IPS-20b (cell line): ENCODE measurements around the gene RNF39.

Experiments used
- H3K27ac ChIP-seq: one replicate; pipeline ENCODE4 v1.5.1; 2013; ENCODE audit warnings: low read length
- H3K27me3 ChIP-seq: 2 replicates; pipeline ENCODE4 v1.6.1; 2013; ENCODE audit warnings: mild to moderate bottlenecking, low read length, inconsistent platforms; ENCODE audit not compliant: insufficient read depth
- H3K36me3 ChIP-seq: 2 replicates; pipeline ENCODE4 v1.6.1; 2013; ENCODE audit warnings: low read depth, mild to moderate bottlenecking, inconsistent platforms, low read length, moderate library complexity; ENCODE audit not compliant: insufficient read depth
- H3K4me1 ChIP-seq: 2 replicates; pipeline ENCODE4 v1.6.1; 2013; ENCODE audit warnings: mild to moderate bottlenecking, control low read depth, inconsistent platforms, low read length, moderate library complexity; ENCODE audit not compliant: insufficient read depth
- H3K4me3 ChIP-seq: 2 replicates; pipeline ENCODE4 v1.5.1; 2013; ENCODE audit warnings: mild to moderate bottlenecking, low read length, inconsistent platforms
- H3K9ac ChIP-seq: 2 replicates; pipeline ENCODE4 v1.6.1; 2013; ENCODE audit warnings: low read depth, mild to moderate bottlenecking, inconsistent platforms, low read length, moderate library complexity
- H3K9me3 ChIP-seq: 2 replicates; pipeline ENCODE4 v1.6.1; 2013; ENCODE audit warnings: mild to moderate bottlenecking, low read depth, low read length, inconsistent platforms; ENCODE audit not compliant: insufficient read depth

Gene RNF39

GRCh38 chr6:30091577-30092381 is 16.2 kb upstream of the RNF39 start:
- no peak overlapping the region for H3K4me3 ChIP-seq
- no peaks in the 10 kb centered on the region for H3K9me3 ChIP-seq
- no peaks in the 10 kb centered on the region for H3K4me1 ChIP-seq
- peaks cover 5% of the 10 kb centered on the region; the same call in 1 of the 2 replicates for H3K27me3 ChIP-seq
- no peaks in the 10 kb centered on the region for H3K36me3 ChIP-seq
- no peak overlapping the region for H3K9ac ChIP-seq
- H3K27ac ChIP-seq = no peak overlapping the region

- Histone ChIP-seq H3K9me3 (no peaks in the 10 kb centered on the region), H3K9ac (no peak overlapping the region), H3K36me3 (no peaks in the 10 kb centered on the region), H3K27me3 (no peaks in the 10 kb centered on the region), H3K27ac (no peak overlapping the region), H3K4me3 (no peak overlapping the region), H3K4me1 (no peaks in the 10 kb centered on the region)
Observed at GRCh38 chr6:30087876-30088275, 12.3 kb upstream of the RNF39 start.

GRCh38 chr6:30077218-30077617 is 1.6 kb upstream of the RNF39 start:
- Histone ChIP-seq H3K27ac (no peak overlapping the region), H3K9ac (no peak overlapping the region), H3K4me1 (peaks cover 12% of the 10 kb centered on the region), H3K9me3 (no peaks in the 10 kb centered on the region), H3K27me3 (peaks cover 60% of the 10 kb centered on the region), H3K36me3 (no peaks in the 10 kb centered on the region), H3K4me3 (no peak overlapping the region)

GRCh38 chr6:30075790-30076732 is 492 bp upstream of the RNF39 start:
- Histone ChIP-seq H3K9me3 (no peaks in the 10 kb centered on the region), H3K27me3 (peaks cover 61% of the 10 kb centered on the region)

GRCh38 chr6:30074331-30075093 is 1.1 kb downstream of the RNF39 start:
- Histone ChIP-seq H3K9ac (peak overlapping the region; percentile 62; the same call in 1 of the 2 replicates), H3K4me3 (peak overlapping the region; percentile 74), H3K4me1 (peaks cover 12% of the 10 kb centered on the region), H3K27ac (no peak overlapping the region), H3K27me3 (peaks cover 61% of the 10 kb centered on the region), H3K36me3 (peaks cover 13% of the 10 kb centered on the region; the same call in 1 of the 2 replicates), H3K9me3 (no peaks in the 10 kb centered on the region)

More at GRCh38 chr6:30075790-30076732, 492 bp upstream of the RNF39 start:
- Histone ChIP-seq H3K27ac (peak overlapping the region; percentile 18), H3K9ac (peak overlapping the region; percentile 62; the same call in 1 of the 2 replicates), H3K36me3 (no peaks in the 10 kb centered on the region), H3K4me3 (peak overlapping the region; percentile 74), H3K4me1 (peaks cover 12% of the 10 kb centered on the region)

- Histone ChIP-seq H3K9me3 (no peaks in the 10 kb centered on the region), H3K27me3 (peaks cover 54% of the 10 kb centered on the region), H3K4me1 (peaks cover 12% of the 10 kb centered on the region), H3K9ac (peak overlapping the region; percentile 62; the same call in 1 of the 2 replicates), H3K36me3 (peaks cover 14% of the 10 kb centered on the region; the same call in 1 of the 2 replicates), H3K27ac (no peak overlapping the region), H3K4me3 (peak overlapping the region; percentile 74)
Observed at GRCh38 chr6:30073489-30074235, 1.9 kb downstream of the RNF39 start.

- Histone ChIP-seq H3K36me3 (peaks cover 14% of the 10 kb centered on the region; the same call in 1 of the 2 replicates), H3K4me3 (no peak overlapping the region), H3K27ac (no peak overlapping the region), H3K27me3 (peaks cover 42% of the 10 kb centered on the region), H3K9ac (no peak overlapping the region), H3K9me3 (no peaks in the 10 kb centered on the region), H3K4me1 (peaks cover 12% of the 10 kb centered on the region)
Observed at GRCh38 chr6:30071858-30072257, 3.7 kb downstream of the RNF39 start.

- H3K4me3 ChIP-seq = no peak overlapping the region
- peaks cover 36% of the 10 kb centered on the region for H3K27me3 ChIP-seq
- no peaks in the 10 kb centered on the region for H3K9me3 ChIP-seq
- H3K9ac ChIP-seq = no peak overlapping the region
- H3K27ac ChIP-seq = no peak overlapping the region
- peaks cover 10% of the 10 kb centered on the region for H3K4me1 ChIP-seq
- H3K36me3 ChIP-seq = peaks cover 14% of the 10 kb centered on the region; the same call in 1 of the 2 replicates
Observed at GRCh38 chr6:30071081-30071818, 4.3 kb downstream of the RNF39 start.

- no peak overlapping the region for H3K27ac ChIP-seq
- peak overlapping the region; percentile 51; the same call in 1 of the 2 replicates for H3K9ac ChIP-seq
- no peaks in the 10 kb centered on the region for H3K4me1 ChIP-seq
- no peaks in the 10 kb centered on the region for H3K9me3 ChIP-seq
- peak overlapping the region; percentile 84 for H3K4me3 ChIP-seq
- peaks cover 4% of the 10 kb centered on the region; the same call in 1 of the 2 replicates for H3K27me3 ChIP-seq
- peaks cover 32% of the 10 kb centered on the region for H3K36me3 ChIP-seq
Observed at GRCh38 chr6:30067460-30068139, 8.0 kb downstream of the RNF39 start.
